Skin of body (tissue), 2 donors: Measurements from ENCODE around the gene YES1. TPM values are rescaled to one million over a fixed set of nuclear protein-coding genes. Genes with fewer than 3 reads are reported as not detected.

ENCODE experiments used
- DNase-seq: peaks from one replicate; lab custom pipeline; 2025; lab: John Stamatoyannopoulos, UW
- total RNA-seq: library from RNA; depleted of rRNA; stranded (reverse); fragments of >200 nt; gene quantifications from one replicate; pipeline ENCODE4 v1.2.3, GENCODE V29; 2014

YES1 gene
- total RNA-seq, result 50.3 TPM

- no peak for DNase-seq
Observed at GRCh38 chr18:811892-812375, at the start of gene YES1. Gene YES1 (minus strand): TSS chr18:812242. CDS start chr18:756827, 55,415 bp downstream.

GRCh38 chr18:857986-858385 is 45.9 kb upstream of the YES1 start:
- peak; percentile 41 for DNase-seq

GRCh38 chr18:853471-853870 is 41.4 kb upstream of the YES1 start:
- no peak for DNase-seq

GRCh38 chr18:850960-851359 is 38.9 kb upstream of the YES1 start:
- no peak for DNase-seq

GRCh38 chr18:849021-849420 is 37.0 kb upstream of the YES1 start:
- DNase-seq, result no peak

GRCh38 chr18:848062-848861 is 36.2 kb upstream of the YES1 start:
- DNase-seq, result no peak

- DNase-seq, result peak; percentile 66
Observed at GRCh38 chr18:845152-845819, 33.2 kb upstream of the YES1 start.

- no peak for DNase-seq
Observed at GRCh38 chr18:841647-842370, 29.8 kb upstream of the YES1 start.

GRCh38 chr18:840516-840915 is 28.5 kb upstream of the YES1 start:
- DNase-seq, result no peak

GRCh38 chr18:840023-840408 is 28.0 kb upstream of the YES1 start:
- DNase-seq, result no peak

- DNase-seq, result peak; percentile 94
Observed at GRCh38 chr18:839224-840022, 27.4 kb upstream of the YES1 start.

GRCh38 chr18:837922-838321 is 25.9 kb upstream of the YES1 start:
- DNase-seq, result no peak

GRCh38 chr18:834082-834720 is 22.2 kb upstream of the YES1 start:
- DNase-seq, result no peak

- DNase-seq, result no peak
Observed at GRCh38 chr18:833197-833596, 21.2 kb upstream of the YES1 start.

GRCh38 chr18:832085-832681 is 20.1 kb upstream of the YES1 start:
- DNase-seq, result no peak

- peak; percentile 47 for DNase-seq
Observed at GRCh38 chr18:830315-830901, 18.4 kb upstream of the YES1 start.

- no peak for DNase-seq
Observed at GRCh38 chr18:829432-829831, 17.4 kb upstream of the YES1 start.

- DNase-seq, result no peak
Observed at GRCh38 chr18:827093-827677, 15.1 kb upstream of the YES1 start.

- no peak for DNase-seq
Observed at GRCh38 chr18:825891-826585, 14.0 kb upstream of the YES1 start.
